IMR-90 (cell line): Measurements from ENCODE around the gene NTNG2. TPM values are rescaled to one million over a fixed set of nuclear protein-coding genes. Genes with fewer than 3 reads are reported as not detected.

Source experiments
- ATAC-seq: fragments of 200-7000 bp; cut with Tn5 transposase; 2 replicates; pipeline ENCODE4 v1.9.1; 2020; ENCODE audit warnings: low read depth, mild to moderate bottlenecking, moderate library complexity
- BruUV-seq: library from RNA; stranded (reverse); fragments of 400-500 nt; replicated peaks from 2 replicates; lab custom pipeline; 2021; lab: Mats Ljungman, UMichigan
- CTCF ChIA-PET: fragments of 300-600 bp; formaldehyde crosslinking; extraction: SDS; loops from one replicate; lab custom pipeline; 2021; ENCODE audit warnings: antibody characterized with exemption; lab: Yijun Ruan, JAX
- POLR2A ChIA-PET: fragments of 300-600 bp; sonication (Branson Sonifier 250); formaldehyde crosslinking; loops from one replicate; lab custom pipeline; 2022; ENCODE audit warnings: antibody characterized with exemption; ENCODE audit not compliant: unreplicated experiment; lab: Charles Lee
- DNase-seq: peaks from one replicate; pipeline ENCODE4 v3.0.0; 2013
- H2AFZ ChIP-seq: replicated peaks from 2 replicates; pipeline ENCODE3; 2013; ENCODE audit warnings: low read length, mild to moderate bottlenecking; ENCODE audit not compliant: poor library complexity
- H2AK5ac ChIP-seq: 2 replicates; pipeline ENCODE4 v1.6.1; 2013; ENCODE audit warnings: low read depth, low read length, inconsistent platforms
- H2AK9ac ChIP-seq: replicated peaks from 2 replicates; pipeline ENCODE3; 2013; ENCODE audit warnings: mild to moderate bottlenecking, low read depth, low read length, moderate library complexity; ENCODE audit not compliant: poor library complexity
- H2BK120ac ChIP-seq: 2 replicates; pipeline ENCODE4 v1.6.1; 2013; ENCODE audit warnings: low read depth, low read length, inconsistent platforms
- H2BK15ac ChIP-seq: 3 replicates; pipeline ENCODE4 v1.6.1; 2013; ENCODE audit warnings: low read depth, low read length, inconsistent platforms
- H2BK20ac ChIP-seq: 2 replicates; pipeline ENCODE4 v1.6.1; 2013; ENCODE audit warnings: low read depth, mild to moderate bottlenecking, inconsistent platforms, low read length, moderate library complexity
- H2BK5ac ChIP-seq: 2 replicates; pipeline ENCODE4 v1.6.1; 2013; ENCODE audit warnings: mild to moderate bottlenecking, low read depth, low read length, inconsistent platforms; ENCODE audit not compliant: poor library complexity, severe bottlenecking
- H3K14ac ChIP-seq: replicated peaks from 2 replicates; pipeline ENCODE4 v1.6.1; 2013; ENCODE audit warnings: low read depth, low read length, inconsistent platforms
- H3K18ac ChIP-seq: 2 replicates; pipeline ENCODE4 v1.6.1; 2013; ENCODE audit warnings: low read depth, low read length, control low read depth
- H3K23ac ChIP-seq: 2 replicates; pipeline ENCODE4 v1.6.1; 2013; ENCODE audit warnings: low read depth, low read length, inconsistent platforms
- H3K27ac ChIP-seq: 2 replicates; pipeline ENCODE4 v1.5.1; 2013; ENCODE audit warnings: mild to moderate bottlenecking, control low read depth, low read length; ENCODE audit not compliant: insufficient read depth
- H3K27me3 ChIP-seq: 2 replicates; pipeline ENCODE4 v1.6.1; 2013; ENCODE audit warnings: low read length; ENCODE audit not compliant: control insufficient read depth, insufficient read depth
- H3K36me3 ChIP-seq: 2 replicates; pipeline ENCODE4 v1.6.1; 2013; ENCODE audit warnings: low read length, mixed read lengths; ENCODE audit not compliant: control insufficient read depth, insufficient read depth
- H3K4ac ChIP-seq: 2 replicates; pipeline ENCODE4 v1.6.1; 2013; ENCODE audit warnings: low read depth, low read length, inconsistent platforms
- H3K4me1 ChIP-seq: 2 replicates; pipeline ENCODE4 v1.6.1; 2013; ENCODE audit warnings: low read length, mixed read lengths; ENCODE audit not compliant: control insufficient read depth, insufficient read depth
- H3K4me2 ChIP-seq: 2 replicates; pipeline ENCODE4 v1.6.1; 2013; ENCODE audit warnings: low read depth, mild to moderate bottlenecking, control low read depth, low read length, moderate library complexity
- H3K4me3 ChIP-seq: 2 replicates; pipeline ENCODE4 v1.5.1; 2013; ENCODE audit warnings: low read depth, mild to moderate bottlenecking, control low read depth, low read length, moderate library complexity; ENCODE audit not compliant: insufficient read depth
- H3K56ac ChIP-seq: 2 replicates; pipeline ENCODE4 v1.6.1; 2013; ENCODE audit warnings: low read length, inconsistent platforms; ENCODE audit not compliant: insufficient read depth; ENCODE audit errors: extremely low read depth
- H3K79me1 ChIP-seq, 2 experiments: 2 replicates each; pipeline ENCODE4 v1.6.1; 2013; ENCODE audit warnings: low read length in 2 of 2, inconsistent platforms in 1 of 2, low read depth in 1 of 2
- H3K9ac ChIP-seq: 2 replicates; pipeline ENCODE4 v1.6.1; 2013; ENCODE audit warnings: low read depth, low read length, control low read depth
- H3K9me1 ChIP-seq: 2 replicates; pipeline ENCODE4 v1.6.1; 2013; ENCODE audit warnings: low read length, inconsistent platforms; ENCODE audit not compliant: insufficient read depth
- H3K9me3 ChIP-seq: 2 replicates; pipeline ENCODE4 v1.6.1; 2013; ENCODE audit warnings: low read length; ENCODE audit not compliant: control insufficient read depth, insufficient read depth
- H4K20me1 ChIP-seq: 2 replicates; pipeline ENCODE4 v1.6.1; 2013; ENCODE audit warnings: low read length, inconsistent platforms; ENCODE audit not compliant: insufficient read depth
- H4K5ac ChIP-seq: 2 replicates; pipeline ENCODE4 v1.6.1; 2013; ENCODE audit warnings: mild to moderate bottlenecking, low read depth, low read length, control low read depth
- H4K8ac ChIP-seq, 2 experiments: 2 replicates each; pipeline ENCODE4 v1.6.1; 2013; ENCODE audit warnings: low read depth in 2 of 2, low read length in 2 of 2, control low read depth in 1 of 2, inconsistent platforms in 1 of 2
- H4K91ac ChIP-seq: 2 replicates; pipeline ENCODE4 v1.6.1; 2013; ENCODE audit warnings: low read depth, low read length, inconsistent platforms; ENCODE audit not compliant: insufficient read depth
- BHLHE40 ChIP-seq: fragments of 150-350 bp; IDR thresholded peaks from 2 replicates; pipeline ENCODE4 v1.6.1; 2016; ENCODE audit warnings: mild to moderate bottlenecking, low read depth, low read length
- CEBPB ChIP-seq: IDR thresholded peaks from 2 replicates; pipeline ENCODE4 v1.6.1; 2012; ENCODE audit warnings: low read depth, low read length, improper control_type of control experiment
- CHD1 ChIP-seq: IDR thresholded peaks from 2 replicates; pipeline ENCODE4 v1.6.1; 2012; ENCODE audit warnings: low read depth, low read length, improper control_type of control experiment
- FOS ChIP-seq: fragments of 150-350 bp; IDR thresholded peaks from 2 replicates; pipeline ENCODE4 v1.6.1; 2016; ENCODE audit warnings: low read depth, low read length
- MAFK ChIP-seq: IDR thresholded peaks from 2 replicates; pipeline ENCODE4 v1.6.1; 2012; ENCODE audit warnings: low read depth, low read length, improper control_type of control experiment
- MAZ ChIP-seq: IDR thresholded peaks from 2 replicates; pipeline ENCODE4 v1.6.1; 2012; ENCODE audit warnings: low read depth, mild to moderate bottlenecking, low read length, improper control_type of control experiment, moderate library complexity, borderline replicate concordance
- MXI1 ChIP-seq: IDR thresholded peaks from 2 replicates; pipeline ENCODE4 v1.6.1; 2012; ENCODE audit warnings: low read depth, mild to moderate bottlenecking, low read length, moderate library complexity, borderline replicate concordance
- NFE2L2 ChIP-seq: fragments of 150-350 bp; IDR thresholded peaks from 2 replicates; pipeline ENCODE4 v1.6.1; 2016; ENCODE audit warnings: low read depth, mild to moderate bottlenecking, low read length
- POLR2A ChIP-seq: IDR thresholded peaks from 2 replicates; pipeline ENCODE4 v1.6.1; 2012; ENCODE audit warnings: mild to moderate bottlenecking, low read depth, low read length
- RAD21 ChIP-seq: IDR thresholded peaks from 2 replicates; pipeline ENCODE4 v1.6.1; 2012; ENCODE audit warnings: low read length, improper control_type of control experiment
- RFX5 ChIP-seq: IDR thresholded peaks from 2 replicates; pipeline ENCODE4 v1.8.0; 2012; ENCODE audit warnings: low read depth, mild to moderate bottlenecking, low read length, moderate library complexity
- WGBS, 2 experiments: methylation state at CpG; one replicate each; pipeline versions ENCODE4 v1.1.5 to v1.1.7; 2013; ENCODE audit warnings: missing lambda C conversion rate in 2 of 2; ENCODE audit not compliant: insufficient read length in 1 of 2; ENCODE audit errors: extremely low coverage in 2 of 2; 5-methylcytosine and 5-hydroxymethylcytosine counted together
- dilution Hi-C: fragments of 300-500 bp; cut with HindIII; formaldehyde crosslinking; loops from one replicate; pipeline ENCODE4 v1.14.3; 2018; ENCODE audit warnings: low sequenced_read_pairs; ENCODE audit not compliant: unreplicated experiment
- in situ Hi-C: fragments of 300-500 bp; cut with MboI; formaldehyde crosslinking; loops from 3 replicates; pipeline ENCODE4 v1.14.3; 2019; ENCODE audit warnings: low sequenced_read_pairs, inconsistent platforms, mixed read lengths
- intact Hi-C: fragments of 100-400 bp; cut with micrococcal nuclease; formaldehyde crosslinking; loops from 2 replicates; pipeline ENCODE4 v1.10.0; 2022
- polyA plus RNA-seq, 3 experiments: library from polyadenylated mRNA; depleted of rRNA; stranded (reverse); fragments of >200 nt; gene quantifications; 2 replicates each; pipeline ENCODE4 v1.2.3, GENCODE V29; 2012; ENCODE audit warnings: low replicate concordance in 1 of 3
- total RNA-seq: library from RNA; depleted of rRNA; stranded (reverse); fragments of >200 nt; gene quantifications from 2 replicates; pipeline ENCODE4 v1.2.3, GENCODE V29; 2012
- TF ChIP-seq, protein P1 (sequence below): conservative IDR thresholded peaks from 2 replicates; pipeline ENCODE4 v1.5.1; 2012; ENCODE audit warnings: mild to moderate bottlenecking, low read depth, low read length, improper control_type of control experiment
- TF ChIP-seq, protein P2 (sequence below): fragments of 150-350 bp; IDR thresholded peaks from 2 replicates; pipeline ENCODE4 v1.6.1; 2017; ENCODE audit warnings: mild to moderate bottlenecking, antibody characterized with exemption, low read length, low read depth

NTNG2 gene
- total and polyA plus RNA-seq, 2 of the 4 experiments (the other 2 are of a cell fraction), result 0.54 to 0.84 TPM

DNA sequence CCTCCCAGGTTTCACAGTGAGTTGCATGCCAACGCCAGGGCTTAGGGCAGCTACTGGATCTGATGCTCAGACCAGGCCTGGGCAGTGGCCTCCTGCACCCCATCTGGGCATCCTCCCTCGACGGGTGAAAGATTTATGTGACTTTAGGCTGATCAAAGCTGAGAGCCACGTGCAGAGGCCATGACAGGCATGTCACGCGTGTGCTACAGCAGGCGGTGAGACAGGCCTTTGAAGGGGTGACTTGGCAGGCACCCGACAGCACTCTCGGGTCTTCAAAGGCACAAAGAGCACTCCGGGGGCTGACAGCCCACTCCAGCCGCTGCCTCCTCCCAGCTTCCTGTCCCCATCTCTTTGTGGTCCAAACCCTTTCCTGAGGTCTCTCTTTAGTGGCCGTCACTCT, 66.2 kb downstream of the NTNG2 start:
- Histone ChIP-seq H3K4me2 (no peak overlapping the region), H3K23ac (no peak overlapping the region), H3K9me3 (no peaks in the 10 kb centered on the region), H2BK120ac (no peak overlapping the region), H2BK15ac (no peak overlapping the region), H2AK5ac (no peak overlapping the region), H4K91ac (no peak overlapping the region), H2BK5ac (no peak overlapping the region), H3K56ac (no peak overlapping the region), H3K27me3 (peaks cover 68% of the 10 kb centered on the region), H3K9ac (no peak overlapping the region), H4K20me1 (no peaks in the 10 kb centered on the region; the same call in 1 of the 2 replicates), H3K18ac (no peak overlapping the region), H3K36me3 (no peaks in the 10 kb centered on the region), H2AK9ac (no peak overlapping the region), H2AFZ (no peak overlapping the region), H4K8ac (no peak overlapping the region), H3K4me3 (no peak overlapping the region), H4K5ac (no peak overlapping the region), H3K27ac (no peak overlapping the region), H2BK20ac (no peak overlapping the region), H3K79me1 (no peaks in the 10 kb centered on the region), H3K4ac (no peak overlapping the region), H3K14ac (no peak overlapping the region), H3K9me1 (no peaks in the 10 kb centered on the region), H3K4me1 (no peaks in the 10 kb centered on the region)
- no TSS peak for BruUV-seq
- ChIA-PET CTCF (no interaction called here), POLR2A (no interaction called here)
- ATAC-seq (no peak), DNase-seq (no peak)
- dilution Hi-C loops, result no loop called here
- in situ Hi-C loops, result no loop called here
- intact Hi-C loops, result no loop called here
- WGBS, 2 experiments, result 18% methylated on average over 6 of the region's 12 CpGs; no CpG with 5 or more reads in 1 of the 2 experiments
- TF ChIP-seq RFX5 (no peak), POLR2A (no peak), MAZ (no peak), FOS (no peak), MAFK (no peak), CHD1 (no peak), CEBPB (no peak), BHLHE40 (no peak), RAD21 (no peak), MXI1 (no peak), NFE2L2 (no peak)
- TF ChIP-seq, protein P1, sequence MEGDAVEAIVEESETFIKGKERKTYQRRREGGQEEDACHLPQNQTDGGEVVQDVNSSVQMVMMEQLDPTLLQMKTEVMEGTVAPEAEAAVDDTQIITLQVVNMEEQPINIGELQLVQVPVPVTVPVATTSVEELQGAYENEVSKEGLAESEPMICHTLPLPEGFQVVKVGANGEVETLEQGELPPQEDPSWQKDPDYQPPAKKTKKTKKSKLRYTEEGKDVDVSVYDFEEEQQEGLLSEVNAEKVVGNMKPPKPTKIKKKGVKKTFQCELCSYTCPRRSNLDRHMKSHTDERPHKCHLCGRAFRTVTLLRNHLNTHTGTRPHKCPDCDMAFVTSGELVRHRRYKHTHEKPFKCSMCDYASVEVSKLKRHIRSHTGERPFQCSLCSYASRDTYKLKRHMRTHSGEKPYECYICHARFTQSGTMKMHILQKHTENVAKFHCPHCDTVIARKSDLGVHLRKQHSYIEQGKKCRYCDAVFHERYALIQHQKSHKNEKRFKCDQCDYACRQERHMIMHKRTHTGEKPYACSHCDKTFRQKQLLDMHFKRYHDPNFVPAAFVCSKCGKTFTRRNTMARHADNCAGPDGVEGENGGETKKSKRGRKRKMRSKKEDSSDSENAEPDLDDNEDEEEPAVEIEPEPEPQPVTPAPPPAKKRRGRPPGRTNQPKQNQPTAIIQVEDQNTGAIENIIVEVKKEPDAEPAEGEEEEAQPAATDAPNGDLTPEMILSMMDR, result no peak
- TF ChIP-seq, protein P2, sequence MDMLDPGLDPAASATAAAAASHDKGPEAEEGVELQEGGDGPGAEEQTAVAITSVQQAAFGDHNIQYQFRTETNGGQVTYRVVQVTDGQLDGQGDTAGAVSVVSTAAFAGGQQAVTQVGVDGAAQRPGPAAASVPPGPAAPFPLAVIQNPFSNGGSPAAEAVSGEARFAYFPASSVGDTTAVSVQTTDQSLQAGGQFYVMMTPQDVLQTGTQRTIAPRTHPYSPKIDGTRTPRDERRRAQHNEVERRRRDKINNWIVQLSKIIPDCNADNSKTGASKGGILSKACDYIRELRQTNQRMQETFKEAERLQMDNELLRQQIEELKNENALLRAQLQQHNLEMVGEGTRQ, result no peak
